ENCODE data around the gene HAO2.

GRCh38 chr1:119394085-119394484 is 25.5 kb downstream of the HAO2 start:
- TF ChIP-seq CTCF (conservative IDR thresholded peaks at IDR 0.05; ENCODE audit: low read length) (no peak), EZH2phosphoT487 (IDR thresholded peaks at IDR 0.05; ENCODE audit: borderline replicate concordance, low read depth, low read length) (no peak)
